Lung (tissue), 12 donors: ENCODE measurements around the gene SEMA4B. TPM values are rescaled to one million over a fixed set of nuclear protein-coding genes. Genes with fewer than 3 reads are reported as not detected.

Experiments
- ATAC-seq: fragments of 200-7000 bp; cut with Tn5 transposase; one replicate; pipeline ENCODE4 v1.9.1; 2020; ENCODE audit warnings: moderate number of reproducible peaks; ENCODE audit not compliant: insufficient read depth, low FRiP score
- DNase-seq, 3 donors: peaks; one replicate each; pipeline ENCODE4 v3.0.0-alpha.2; 2013 to 2017
- H3K27ac ChIP-seq, 2 donors: one replicate each; pipeline ENCODE4 v1.5.1; 2013; ENCODE audit warnings: mild to moderate bottlenecking in 2 of 2, moderate library complexity in 2 of 2, control low read depth in 1 of 2, inconsistent platforms in 1 of 2, low read depth in 1 of 2, low read length in 1 of 2
- H3K27me3 ChIP-seq, 3 donors: one replicate each; pipeline ENCODE4 v1.5.1; 2013; ENCODE audit warnings: low read length in 2 of 3; ENCODE audit not compliant: control insufficient read depth in 3 of 3, insufficient read depth in 3 of 3
- H3K36me3 ChIP-seq, 4 donors: one replicate each; pipeline ENCODE4 v1.5.1; 2013; ENCODE audit warnings: low read length in 4 of 4, mild to moderate bottlenecking in 1 of 4, moderate library complexity in 1 of 4; ENCODE audit not compliant: control insufficient read depth in 4 of 4, insufficient read depth in 4 of 4
- H3K4me1 ChIP-seq, 5 donors: one replicate each; pipeline ENCODE4 v1.5.1; 2013; ENCODE audit warnings: low read length in 5 of 5, mild to moderate bottlenecking in 2 of 5, moderate library complexity in 1 of 5; ENCODE audit not compliant: control insufficient read depth in 5 of 5, insufficient read depth in 5 of 5
- H3K4me3 ChIP-seq: one replicate; pipeline ENCODE4 v1.5.1; 2013; ENCODE audit warnings: mild to moderate bottlenecking, control low read depth, moderate library complexity
- H3K9ac ChIP-seq, 2 donors: one replicate each; pipeline ENCODE4 v1.5.1; 2013; ENCODE audit warnings: low read length in 2 of 2, control low read depth in 1 of 2; ENCODE audit not compliant: insufficient read depth in 1 of 2
- H3K9me3 ChIP-seq, 4 donors: one replicate each; pipeline ENCODE4 v1.5.1; 2013; ENCODE audit warnings: low read length in 3 of 4, mild to moderate bottlenecking in 1 of 4, moderate library complexity in 1 of 4; ENCODE audit not compliant: control insufficient read depth in 4 of 4, insufficient read depth in 3 of 4
- WGBS, 2 donors: extraction: QIAGEN DNeasy Blood & Tissue Kit; methylation state at CpG; one replicate each; pipeline ENCODE4 v1.1.7; 2013; 5-methylcytosine and 5-hydroxymethylcytosine counted together
- polyA plus RNA-seq, 2 donors: library from polyadenylated mRNA; stranded (reverse); fragments of 200-250 nt; gene quantifications; one replicate each; pipeline ENCODE4 v1.2.1, GENCODE V29; 2013
- total RNA-seq, 2 donors: library from RNA; depleted of rRNA in 1 of 2; stranded (reverse); fragments of >200 nt in 1 of 2; gene quantifications; one replicate each; pipeline ENCODE4 v1.2.1, GENCODE V29; 2014 to 2021
- TF ChIP-seq, protein P1 (sequence below): IDR thresholded peaks from 2 replicates; pipeline ENCODE4 v1.5.1; 2012; ENCODE audit warnings: mild to moderate bottlenecking; ENCODE audit errors: control extremely low read depth, extremely low read depth
- donor health status: control.
- donor health status: control.
- donor health status: Bipolar disorder and iron deficiency.
- donor health status: healthy.
- donor health status: DM: yes; HTN: yes; CAD: no.

The SEMA4B gene
- total and polyA plus RNA-seq, 4 donors: 24.0 to 87.5 (median 69.8) TPM

DNA sequence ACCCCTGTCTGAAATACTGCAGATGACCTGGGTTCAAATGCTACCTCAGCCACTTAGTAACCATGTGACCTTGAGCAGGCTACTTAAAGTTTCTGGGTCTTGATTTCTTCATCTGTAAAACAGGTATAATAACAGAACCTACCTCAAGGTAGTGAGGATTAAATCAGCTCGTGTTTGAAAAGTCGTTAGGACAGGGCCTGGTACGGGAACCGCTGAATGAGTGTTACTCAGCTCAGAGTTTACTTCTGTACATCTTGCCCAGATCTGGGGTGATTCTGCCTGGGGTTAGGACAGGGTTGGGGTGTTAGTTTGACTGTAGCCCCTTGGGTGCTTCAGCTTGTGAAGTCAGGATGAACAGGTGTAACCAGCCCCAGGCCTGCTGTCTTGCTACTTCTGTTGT is 1.8 kb downstream of the SEMA4B start:
- H3K27ac ChIP-seq: no peak overlapping the region
- no peak overlapping the region for H3K4me3 ChIP-seq
- peaks cover 0 to 8% (median 0%) of the 10 kb centered on the region in 4 donors for H3K36me3 ChIP-seq
- 89 to 93% methylated on average over 4 of the region's 4 CpGs for WGBS, 2 donors
- no peak overlapping the region for H3K9ac ChIP-seq
- ATAC-seq: no peak
- no peaks in the 10 kb centered on the region for H3K9me3 ChIP-seq
- H3K4me1 ChIP-seq: peaks cover 0 to 23% (median 7%) of the 10 kb centered on the region in 5 donors
- no peak for DNase-seq
- no peaks in the 10 kb centered on the region for H3K27me3 ChIP-seq
- TF ChIP-seq, protein P1, sequence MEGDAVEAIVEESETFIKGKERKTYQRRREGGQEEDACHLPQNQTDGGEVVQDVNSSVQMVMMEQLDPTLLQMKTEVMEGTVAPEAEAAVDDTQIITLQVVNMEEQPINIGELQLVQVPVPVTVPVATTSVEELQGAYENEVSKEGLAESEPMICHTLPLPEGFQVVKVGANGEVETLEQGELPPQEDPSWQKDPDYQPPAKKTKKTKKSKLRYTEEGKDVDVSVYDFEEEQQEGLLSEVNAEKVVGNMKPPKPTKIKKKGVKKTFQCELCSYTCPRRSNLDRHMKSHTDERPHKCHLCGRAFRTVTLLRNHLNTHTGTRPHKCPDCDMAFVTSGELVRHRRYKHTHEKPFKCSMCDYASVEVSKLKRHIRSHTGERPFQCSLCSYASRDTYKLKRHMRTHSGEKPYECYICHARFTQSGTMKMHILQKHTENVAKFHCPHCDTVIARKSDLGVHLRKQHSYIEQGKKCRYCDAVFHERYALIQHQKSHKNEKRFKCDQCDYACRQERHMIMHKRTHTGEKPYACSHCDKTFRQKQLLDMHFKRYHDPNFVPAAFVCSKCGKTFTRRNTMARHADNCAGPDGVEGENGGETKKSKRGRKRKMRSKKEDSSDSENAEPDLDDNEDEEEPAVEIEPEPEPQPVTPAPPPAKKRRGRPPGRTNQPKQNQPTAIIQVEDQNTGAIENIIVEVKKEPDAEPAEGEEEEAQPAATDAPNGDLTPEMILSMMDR: no peak

DNA sequence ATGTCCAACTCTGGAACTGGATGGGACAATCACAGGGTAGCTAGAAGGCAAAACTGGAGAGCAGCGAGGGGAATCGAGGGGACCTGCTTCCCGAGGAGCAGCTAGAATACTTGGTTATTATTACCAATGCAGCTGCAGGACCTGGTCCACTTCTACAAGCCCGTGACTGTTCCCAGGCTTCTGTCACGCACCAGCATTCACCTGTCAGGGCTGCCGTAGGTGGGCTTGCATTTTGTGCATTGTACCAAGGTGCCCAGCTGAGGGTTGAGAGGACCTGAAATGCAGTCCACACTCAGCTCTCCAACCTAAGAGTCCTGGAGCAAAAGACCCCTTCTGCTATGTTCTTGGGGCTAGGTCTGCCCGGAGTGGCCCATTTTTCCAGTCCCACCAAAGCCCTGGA is 2.3 kb downstream of the SEMA4B start:
- H3K4me3 ChIP-seq: no peak overlapping the region
- DNase-seq (no peak), ATAC-seq (no peak)
- H3K4me1 ChIP-seq: peaks cover 0 to 23% (median 7%) of the 10 kb centered on the region in 5 donors
- H3K36me3 ChIP-seq: peaks cover 0 to 8% (median 0%) of the 10 kb centered on the region in 4 donors
- H3K27ac ChIP-seq: no peak overlapping the region
- no peaks in the 10 kb centered on the region for H3K9me3 ChIP-seq
- H3K27me3 ChIP-seq: no peaks in the 10 kb centered on the region
- 95 to 97% methylated on average over 7 of the region's 7 CpGs for WGBS, 2 donors
- TF ChIP-seq, protein P1: no peak
- no peak overlapping the region for H3K9ac ChIP-seq

DNA sequence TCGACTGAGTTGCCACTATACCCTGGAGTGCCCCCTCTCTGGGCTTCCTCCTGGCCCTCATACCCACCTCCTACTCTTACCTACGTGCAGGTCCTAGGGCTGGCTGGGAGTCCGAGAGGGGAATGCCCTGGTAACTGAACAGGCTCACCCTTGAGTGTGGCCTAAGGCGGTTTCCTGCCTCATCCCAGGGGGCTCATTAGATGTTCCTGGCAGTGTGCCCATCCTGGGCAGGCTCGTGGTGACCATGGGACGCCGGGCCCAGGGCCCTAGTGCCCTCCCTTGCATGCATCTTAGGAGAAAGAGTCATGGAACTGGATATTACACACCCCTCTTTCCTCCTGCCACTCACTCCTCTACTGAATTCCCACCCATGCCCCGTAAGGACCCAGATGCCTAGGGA is 2.8 kb downstream of the SEMA4B start:
- Histone ChIP-seq H3K27ac (no peak overlapping the region), H3K4me1 (peaks cover 0 to 23% (median 7%) of the 10 kb centered on the region in 5 donors), H3K9me3 (no peaks in the 10 kb centered on the region), H3K36me3 (peaks cover 0 to 8% (median under 1%) of the 10 kb centered on the region in 4 donors), H3K27me3 (no peaks in the 10 kb centered on the region), H3K4me3 (no peak overlapping the region), H3K9ac (no peak overlapping the region)
- peak; percentile 42 to 53 (median 48) for DNase-seq
- TF ChIP-seq, protein P1: no peak
- no peak for ATAC-seq
- 74 to 76% methylated on average over 8 of the region's 8 CpGs for WGBS, 2 donors
